WERI-Rb-1 (cell line): ENCODE data around the gene PGGHG.
"Not testable (repeated sequence)": the region's sequence is repeated elsewhere in the genome, so short reads cannot be mapped to it uniquely, and the experiment has no call there.

ENCODE experiments used
- DNase-seq: peaks from one replicate; pipeline ENCODE4 v3.0.0-alpha.2; 2020
- H3K27ac ChIP-seq: fragments of 250-450 bp; sonication (Bioruptor Pico); 2 replicates; pipeline ENCODE4 v1.5.1; 2020; ENCODE audit warnings: mild to moderate bottlenecking, moderate library complexity
- H3K27me3 ChIP-seq: fragments of 250-450 bp; sonication (Bioruptor Pico); 2 replicates; pipeline ENCODE4 v1.5.1; 2021; ENCODE audit warnings: mild to moderate bottlenecking, low read depth, moderate library complexity; ENCODE audit not compliant: insufficient read depth, severe bottlenecking
- H3K36me3 ChIP-seq: fragments of 250-450 bp; sonication (Bioruptor Pico); 2 replicates; pipeline ENCODE4 v1.5.1; 2020; ENCODE audit warnings: mild to moderate bottlenecking, moderate library complexity
- H3K4me3 ChIP-seq: 2 replicates; pipeline ENCODE4 v1.5.1; 2011; ENCODE audit warnings: low read depth, mild to moderate bottlenecking, control low read depth, low read length
- H3K9me3 ChIP-seq: fragments of 250-450 bp; sonication (Bioruptor Pico); 2 replicates; pipeline ENCODE4 v1.5.1; 2021; ENCODE audit warnings: mild to moderate bottlenecking, moderate library complexity; ENCODE audit not compliant: severe bottlenecking
- CTCF ChIP-seq: IDR thresholded peaks from 2 replicates; pipeline ENCODE4 v1.5.1; 2011; ENCODE audit warnings: low read depth, mild to moderate bottlenecking, control low read depth, inconsistent platforms, low read length

Gene PGGHG

GRCh38 chr11:259413-259812 lies 29.5 kb upstream of the PGGHG start:
- DNase-seq: no peak
- TF ChIP-seq CTCF: no peak
- Histone ChIP-seq H3K9me3 (no peaks in the 10 kb centered on the region), H3K27ac (no peak overlapping the region), H3K4me3 (no peak overlapping the region), H3K27me3 (no peaks in the 10 kb centered on the region), H3K36me3 (no peaks in the 10 kb centered on the region)

GRCh38 chr11:261624-262023 lies 27.3 kb upstream of the PGGHG start:
- Histone ChIP-seq H3K9me3 (peaks cover 4% of the 10 kb centered on the region), H3K4me3 (no peak overlapping the region), H3K36me3 (no peaks in the 10 kb centered on the region), H3K27me3 (no peaks in the 10 kb centered on the region), H3K27ac (no peak overlapping the region)
- no peak for DNase-seq
- TF ChIP-seq CTCF: no peak

- no peak overlapping the region for H3K27ac ChIP-seq
- no peak overlapping the region for H3K4me3 ChIP-seq
- no peaks in the 10 kb centered on the region for H3K36me3 ChIP-seq
- DNase-seq: no peak
- H3K27me3 ChIP-seq: no peaks in the 10 kb centered on the region
- TF ChIP-seq CTCF: no peak
- peaks cover 4% of the 10 kb centered on the region for H3K9me3 ChIP-seq
These were observed 22.1 kb upstream of the PGGHG start for GRCh38 chr11:266676-267439.

- Histone ChIP-seq H3K36me3 (no peaks in the 10 kb centered on the region), H3K27me3 (no peaks in the 10 kb centered on the region), H3K4me3 (no peak overlapping the region), H3K27ac (no peak overlapping the region), H3K9me3 (peaks cover 4% of the 10 kb centered on the region)
- DNase-seq: no peak
- no peak for TF ChIP-seq CTCF
These were observed 21.4 kb upstream of the PGGHG start for GRCh38 chr11:267491-267994.

GRCh38 chr11:268716-269145 lies 20.2 kb upstream of the PGGHG start:
- DNase-seq, H3K4me3 ChIP-seq, H3K36me3 ChIP-seq, H3K27me3 ChIP-seq, H3K27ac ChIP-seq, H3K9me3 ChIP-seq: not testable (repeated sequence)

- Histone ChIP-seq H3K27me3 (no peaks in the 10 kb centered on the region), H3K27ac (no peak overlapping the region), H3K36me3 (no peaks in the 10 kb centered on the region), H3K9me3 (peaks cover 4% of the 10 kb centered on the region), H3K4me3 (no peak overlapping the region)
- no peak for DNase-seq
- TF ChIP-seq CTCF: no peak
These were observed 19.6 kb upstream of the PGGHG start for GRCh38 chr11:269146-269890.
